ENCODE results near the gene DKK1. TPM values are rescaled to one million over a fixed set of nuclear protein-coding genes. Genes with fewer than 3 reads are reported as not detected.

Gene DKK1
- total and polyA plus RNA-seq, 2 donors (not counting 3 experiments of a cell fraction or from before 2014, with no cell fraction given): 184 to 202 TPM

DNA sequence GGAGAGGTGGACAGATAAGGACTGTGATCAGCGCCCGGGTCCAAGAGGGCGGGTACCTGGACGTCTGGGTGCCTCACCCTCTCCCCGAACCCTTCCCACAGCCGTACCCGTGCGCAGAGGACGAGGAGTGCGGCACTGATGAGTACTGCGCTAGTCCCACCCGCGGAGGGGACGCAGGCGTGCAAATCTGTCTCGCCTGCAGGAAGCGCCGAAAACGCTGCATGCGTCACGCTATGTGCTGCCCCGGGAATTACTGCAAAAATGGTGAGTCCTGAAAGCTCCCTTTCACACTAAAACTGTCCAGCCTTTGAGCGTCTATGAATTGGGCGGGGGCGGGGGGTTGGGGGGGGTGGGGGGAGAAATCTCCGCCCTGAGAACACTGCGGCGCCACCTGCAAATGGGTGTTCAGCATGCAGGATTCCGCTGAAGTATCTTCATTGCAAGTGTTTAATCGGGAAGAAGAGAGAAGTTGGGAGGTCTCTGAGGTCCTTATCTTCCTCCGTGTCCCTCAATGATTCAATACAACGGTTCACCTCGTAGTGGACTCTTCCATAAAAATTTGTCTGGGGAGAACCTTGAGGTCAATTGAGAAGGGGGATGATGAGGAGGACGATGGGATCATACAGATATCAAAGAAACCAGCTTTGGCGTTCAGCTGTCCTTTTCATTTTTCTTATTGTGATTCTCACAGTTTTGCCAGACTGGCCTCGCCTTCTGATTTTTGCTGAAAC lies 906 bp downstream of the DKK1 start:
- Histone ChIP-seq H3K4me1 (ENCODE audit: control insufficient read depth, extremely low read depth, insufficient read depth, low read length) (peaks cover 44% of the 10 kb centered on the region), H4K20me1 (replicated peaks; ENCODE audit: control insufficient read depth, extremely low read depth, insufficient read depth, low read length) (no peaks in the 10 kb centered on the region), H2AFZ (ENCODE audit: low read depth, low read length) (peak overlapping the region; percentile 26), H3K27ac (ENCODE audit: insufficient read depth, low read depth, low read length) (peak overlapping the region; percentile 94), H3K9me3 (replicated peaks; ENCODE audit: control insufficient read depth, insufficient read depth, low read length) (no peaks in the 10 kb centered on the region), H3K9me1 (replicated peaks; ENCODE audit: control insufficient read depth, extremely low read depth, insufficient read depth, low read length) (no peaks in the 10 kb centered on the region), H3K36me3 (ENCODE audit: control insufficient read depth in 2 of 2, extremely low read depth in 1 of 2, insufficient read depth in 2 of 2, low read length in 2 of 2) (no peaks in the 10 kb centered on the region), H3K4me2 (ENCODE audit: insufficient read depth, low read length) (peak overlapping the region; percentile 93), H3K79me2 (ENCODE audit: control insufficient read depth, insufficient read depth, low read length) (peaks cover 30% of the 10 kb centered on the region), H3K4me3 (replicated peaks in 1 of 3; ENCODE audit: insufficient read depth in 1 of 3, low read depth in 1 of 3, low read length in 3 of 3) (peak overlapping the region; percentile 90 to 98 (median 90)), H3K27me3 (ENCODE audit: control insufficient read depth in 2 of 2, insufficient read depth in 2 of 2, low read length in 2 of 2) (no peaks in the 10 kb centered on the region), H3K9ac (replicated peaks; ENCODE audit: extremely low read depth, insufficient read depth, low read length) (peak overlapping the region; percentile 89)
- DNase-seq (ENCODE audit: low read depth, low spot score) (no peak), FAIRE-seq (no peak)
- CTCF ChIA-PET: interaction anchor here (0.5 to 16.5 kb wide), 8 partner anchors 11 to 824 kb away, joined by 3 to 630 read pairs (median 6); no protein-coding TSS in a partner anchor
- intact Hi-C loops (cut with micrococcal nuclease) (loop anchor here (1.0 to 5.0 kb wide), 6 partner anchors 36 to 352 kb away; no protein-coding TSS in a partner anchor), dilution Hi-C loops (cut with MboI; ENCODE audit: extremely low pct_ligation_motif_present, low sequenced_read_pairs) (no loop called here)
- POLR2A ChIA-PET: interaction anchor here (0.5 to 3.4 kb wide), 5 partner anchors 12 to 337 kb away, joined by 3 to 21 read pairs (median 4); no protein-coding TSS in a partner anchor
- no TSS peak for BruUV-seq (replicated peaks)
- no peak for TF ChIP-seq JUN (IDR thresholded peaks at IDR 0.05; ENCODE audit: borderline replicate concordance, insufficient read depth, insufficient read length, low read depth)
- TF ChIP-seq GATA2 (IDR thresholded peaks at IDR 0.05; ENCODE audit: insufficient read depth, insufficient read length, low read depth, low read length): no peak
- TF ChIP-seq EZH2 (IDR thresholded peaks at IDR 0.05; ENCODE audit: borderline replicate concordance, low read depth, low read length, severe bottlenecking): no peak
- TF ChIP-seq, protein P1, sequence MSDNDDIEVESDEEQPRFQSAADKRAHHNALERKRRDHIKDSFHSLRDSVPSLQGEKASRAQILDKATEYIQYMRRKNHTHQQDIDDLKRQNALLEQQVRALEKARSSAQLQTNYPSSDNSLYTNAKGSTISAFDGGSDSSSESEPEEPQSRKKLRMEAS (IDR thresholded peaks at IDR 0.05; ENCODE audit: insufficient read depth, insufficient read length): no peak
- TF ChIP-seq, protein P2, sequence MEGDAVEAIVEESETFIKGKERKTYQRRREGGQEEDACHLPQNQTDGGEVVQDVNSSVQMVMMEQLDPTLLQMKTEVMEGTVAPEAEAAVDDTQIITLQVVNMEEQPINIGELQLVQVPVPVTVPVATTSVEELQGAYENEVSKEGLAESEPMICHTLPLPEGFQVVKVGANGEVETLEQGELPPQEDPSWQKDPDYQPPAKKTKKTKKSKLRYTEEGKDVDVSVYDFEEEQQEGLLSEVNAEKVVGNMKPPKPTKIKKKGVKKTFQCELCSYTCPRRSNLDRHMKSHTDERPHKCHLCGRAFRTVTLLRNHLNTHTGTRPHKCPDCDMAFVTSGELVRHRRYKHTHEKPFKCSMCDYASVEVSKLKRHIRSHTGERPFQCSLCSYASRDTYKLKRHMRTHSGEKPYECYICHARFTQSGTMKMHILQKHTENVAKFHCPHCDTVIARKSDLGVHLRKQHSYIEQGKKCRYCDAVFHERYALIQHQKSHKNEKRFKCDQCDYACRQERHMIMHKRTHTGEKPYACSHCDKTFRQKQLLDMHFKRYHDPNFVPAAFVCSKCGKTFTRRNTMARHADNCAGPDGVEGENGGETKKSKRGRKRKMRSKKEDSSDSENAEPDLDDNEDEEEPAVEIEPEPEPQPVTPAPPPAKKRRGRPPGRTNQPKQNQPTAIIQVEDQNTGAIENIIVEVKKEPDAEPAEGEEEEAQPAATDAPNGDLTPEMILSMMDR (IDR thresholded peaks at IDR 0.05; ENCODE audit: extremely low read depth in 1 of 2, insufficient read depth in 1 of 2, low read depth in 1 of 2, low read length in 2 of 2): no peak
- peak; percentile 71 for TF ChIP-seq POLR2A (IDR thresholded peaks at IDR 0.05; ENCODE audit: low read depth, low read length)
- peak; percentile 77 for TF ChIP-seq POLR2AphosphoS5 (IDR thresholded peaks at IDR 0.05; ENCODE audit: insufficient read depth, low read depth, low read length)
- no peak for TF ChIP-seq MYC (IDR thresholded peaks at IDR 0.05; ENCODE audit: low read depth, low read length)
- no peak for TF ChIP-seq FOS (IDR thresholded peaks at IDR 0.05; ENCODE audit: borderline replicate concordance, insufficient read depth, low read length)

Measured in endothelial cell of umbilical vein (primary cell).